HG02571 (cell line): Measurements from ENCODE around the gene GCG.

Experiments
- ATAC-seq: cut with Tn5 transposase; IDR thresholded peaks from one replicate; pipeline ENCODE4 v1.9.1; 2021; ENCODE audit warnings: mild to moderate bottlenecking, moderate library complexity; ENCODE audit not compliant: unreplicated experiment

GCG gene

DNA sequence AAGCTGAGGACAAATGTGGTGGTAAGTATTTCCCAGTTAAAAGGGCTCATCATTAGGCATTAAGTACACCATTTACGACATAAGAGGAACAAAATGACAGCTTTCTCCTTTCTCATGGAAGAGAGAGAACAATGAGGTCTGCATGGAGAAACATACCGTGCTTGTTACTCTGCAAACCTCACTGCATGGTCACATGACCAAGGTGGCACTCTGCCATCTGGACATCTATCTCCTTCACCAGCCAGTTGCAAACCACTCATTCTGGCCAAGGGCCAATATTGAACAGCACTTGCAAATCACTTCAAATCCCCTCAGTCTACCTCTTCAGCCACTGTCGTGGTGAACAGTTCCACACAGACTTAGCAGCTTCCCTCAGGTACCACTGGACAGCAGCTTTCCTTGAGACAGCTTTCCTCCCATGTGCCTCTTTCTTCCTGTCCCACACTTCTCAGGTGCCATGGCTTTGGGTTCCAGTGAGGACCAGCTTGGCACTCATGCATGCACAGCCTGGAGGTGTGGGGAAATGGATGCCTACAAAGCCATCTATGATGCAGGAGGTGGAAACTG, 48.5 kb downstream of the GCG start:
- ATAC-seq = no peak

DNA sequence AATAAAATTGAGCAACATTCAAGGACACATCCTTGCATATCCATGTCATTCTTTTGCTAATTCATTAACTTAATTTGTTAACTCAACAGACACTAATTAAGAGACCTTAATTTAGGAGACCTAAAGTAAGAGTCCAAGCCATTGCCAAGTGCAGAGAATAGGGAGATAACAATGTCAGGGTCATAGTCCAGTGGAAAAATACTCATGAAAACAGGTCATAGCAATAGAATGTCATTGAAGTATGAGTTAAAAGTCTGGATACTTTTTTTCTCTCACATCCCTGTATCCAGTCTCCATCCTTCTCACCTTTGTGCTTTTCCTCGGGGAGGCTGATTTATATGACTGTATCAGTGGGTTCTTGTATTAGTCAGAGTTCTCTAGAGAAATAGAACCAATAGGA, 51.5 kb downstream of the GCG start:
- no peak for ATAC-seq

DNA sequence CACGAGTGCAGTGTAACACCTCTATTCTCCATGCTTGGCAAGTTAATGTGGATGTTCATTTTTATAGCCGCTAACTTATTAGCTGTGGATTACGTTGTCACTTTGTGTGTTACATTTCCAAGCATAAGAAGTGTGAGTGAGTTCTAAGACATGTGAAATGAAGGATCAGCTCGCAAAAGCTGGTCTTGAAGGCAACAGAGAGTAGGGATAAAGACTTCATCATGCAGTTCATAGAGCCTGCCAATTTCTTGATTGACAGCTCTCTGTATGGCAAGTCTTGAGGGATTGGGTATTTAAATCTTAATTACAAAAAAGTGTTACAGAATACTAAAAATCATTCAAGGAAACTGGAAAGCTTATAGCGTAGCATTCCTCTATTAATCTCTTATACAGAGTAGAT, 52.2 kb downstream of the GCG start:
- no peak for ATAC-seq
